ENCODE measurements around the gene RERE. TPM values are rescaled to one million over a fixed set of nuclear protein-coding genes. Genes with fewer than 3 reads are reported as not detected.

Gene RERE
- total and polyA plus RNA-seq, 2 experiments from 2014 or later = 148 to 170 TPM

- Histone ChIP-seq H3K4me2 (no peak overlapping the region), H3K36me3 (ENCODE audit: insufficient read depth) (no peaks in the 10 kb centered on the region), H4K20me1 (replicated peaks; ENCODE audit: insufficient read depth) (no peaks in the 10 kb centered on the region; the same call in 1 of the 2 replicates), H3K79me2 (replicated peaks; ENCODE audit: insufficient read depth) (peaks cover 90% of the 10 kb centered on the region), H3K4me3 (no peak overlapping the region), H3K27ac (ENCODE audit: low read depth) (peak overlapping the region; percentile 18; the same call in 1 of the 2 replicates), H3K9me2 (ENCODE audit: insufficient read depth) (no peaks in the 10 kb centered on the region), H2AFZ (no peak overlapping the region), H3K27me3 (ENCODE audit: insufficient read depth) (no peaks in the 10 kb centered on the region), H3F3A (replicated peaks; ENCODE audit: low read depth) (no peaks in the 10 kb centered on the region), H3K4me1 (ENCODE audit: insufficient read depth) (peaks cover 42% of the 10 kb centered on the region)
- TF ChIP-seq ZNF331 (CRISPR knock-in tag; IDR thresholded peaks at IDR 0.05; ENCODE audit: low read depth) = no peak
- no peak for TF ChIP-seq CREB1 (CRISPR knock-in tag; IDR thresholded peaks at IDR 0.05; ENCODE audit: low read depth)
- no peak for TF ChIP-seq JUNB (IDR thresholded peaks at IDR 0.05; ENCODE audit: unreplicated experiment)
- TF ChIP-seq ZNF114 (CRISPR knock-in tag; IDR thresholded peaks at IDR 0.05) = no peak
- TF ChIP-seq EZH2 (IDR thresholded peaks at IDR 0.05; ENCODE audit: low read depth, unreplicated experiment) = no peak
- TF ChIP-seq, protein P1, sequence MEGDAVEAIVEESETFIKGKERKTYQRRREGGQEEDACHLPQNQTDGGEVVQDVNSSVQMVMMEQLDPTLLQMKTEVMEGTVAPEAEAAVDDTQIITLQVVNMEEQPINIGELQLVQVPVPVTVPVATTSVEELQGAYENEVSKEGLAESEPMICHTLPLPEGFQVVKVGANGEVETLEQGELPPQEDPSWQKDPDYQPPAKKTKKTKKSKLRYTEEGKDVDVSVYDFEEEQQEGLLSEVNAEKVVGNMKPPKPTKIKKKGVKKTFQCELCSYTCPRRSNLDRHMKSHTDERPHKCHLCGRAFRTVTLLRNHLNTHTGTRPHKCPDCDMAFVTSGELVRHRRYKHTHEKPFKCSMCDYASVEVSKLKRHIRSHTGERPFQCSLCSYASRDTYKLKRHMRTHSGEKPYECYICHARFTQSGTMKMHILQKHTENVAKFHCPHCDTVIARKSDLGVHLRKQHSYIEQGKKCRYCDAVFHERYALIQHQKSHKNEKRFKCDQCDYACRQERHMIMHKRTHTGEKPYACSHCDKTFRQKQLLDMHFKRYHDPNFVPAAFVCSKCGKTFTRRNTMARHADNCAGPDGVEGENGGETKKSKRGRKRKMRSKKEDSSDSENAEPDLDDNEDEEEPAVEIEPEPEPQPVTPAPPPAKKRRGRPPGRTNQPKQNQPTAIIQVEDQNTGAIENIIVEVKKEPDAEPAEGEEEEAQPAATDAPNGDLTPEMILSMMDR (conservative IDR thresholded peaks at IDR 0.05; ENCODE audit: low read depth in 2 of 2) = no peak
- no peak for TF ChIP-seq ETS1 (IDR thresholded peaks at IDR 0.05)
- no peak for TF ChIP-seq POLR2AphosphoS5 (IDR thresholded peaks at IDR 0.05; ENCODE audit: low read depth)
- TF ChIP-seq, protein P2, sequence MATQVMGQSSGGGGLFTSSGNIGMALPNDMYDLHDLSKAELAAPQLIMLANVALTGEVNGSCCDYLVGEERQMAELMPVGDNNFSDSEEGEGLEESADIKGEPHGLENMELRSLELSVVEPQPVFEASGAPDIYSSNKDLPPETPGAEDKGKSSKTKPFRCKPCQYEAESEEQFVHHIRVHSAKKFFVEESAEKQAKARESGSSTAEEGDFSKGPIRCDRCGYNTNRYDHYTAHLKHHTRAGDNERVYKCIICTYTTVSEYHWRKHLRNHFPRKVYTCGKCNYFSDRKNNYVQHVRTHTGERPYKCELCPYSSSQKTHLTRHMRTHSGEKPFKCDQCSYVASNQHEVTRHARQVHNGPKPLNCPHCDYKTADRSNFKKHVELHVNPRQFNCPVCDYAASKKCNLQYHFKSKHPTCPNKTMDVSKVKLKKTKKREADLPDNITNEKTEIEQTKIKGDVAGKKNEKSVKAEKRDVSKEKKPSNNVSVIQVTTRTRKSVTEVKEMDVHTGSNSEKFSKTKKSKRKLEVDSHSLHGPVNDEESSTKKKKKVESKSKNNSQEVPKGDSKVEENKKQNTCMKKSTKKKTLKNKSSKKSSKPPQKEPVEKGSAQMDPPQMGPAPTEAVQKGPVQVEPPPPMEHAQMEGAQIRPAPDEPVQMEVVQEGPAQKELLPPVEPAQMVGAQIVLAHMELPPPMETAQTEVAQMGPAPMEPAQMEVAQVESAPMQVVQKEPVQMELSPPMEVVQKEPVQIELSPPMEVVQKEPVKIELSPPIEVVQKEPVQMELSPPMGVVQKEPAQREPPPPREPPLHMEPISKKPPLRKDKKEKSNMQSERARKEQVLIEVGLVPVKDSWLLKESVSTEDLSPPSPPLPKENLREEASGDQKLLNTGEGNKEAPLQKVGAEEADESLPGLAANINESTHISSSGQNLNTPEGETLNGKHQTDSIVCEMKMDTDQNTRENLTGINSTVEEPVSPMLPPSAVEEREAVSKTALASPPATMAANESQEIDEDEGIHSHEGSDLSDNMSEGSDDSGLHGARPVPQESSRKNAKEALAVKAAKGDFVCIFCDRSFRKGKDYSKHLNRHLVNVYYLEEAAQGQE (IDR thresholded peaks at IDR 0.05; ENCODE audit: unreplicated experiment) = no peak
- peaks cover 5% of the 10 kb centered on the region for H3K27me3 Mint-ChIP-seq (ENCODE audit: insufficient read depth, low read depth, poor library complexity)
- DNase-seq (ENCODE audit: low spot score) = peak; percentile 47
- H3K27ac Mint-ChIP-seq = 0 out of 2 replicates have a peak overlapping the region, but pooled peaks have one; percentile 20
- peaks cover 4% of the 10 kb centered on the region; the same call in 1 of the 3 replicates for H3K36me3 Mint-ChIP-seq (ENCODE audit: low read depth)
- peaks cover 55% of the 10 kb centered on the region for H3K4me1 Mint-ChIP-seq
- no peaks in the 10 kb centered on the region for H3K9me3 Mint-ChIP-seq
- ATAC-seq = no peak
- H3K4me3 Mint-ChIP-seq = no peak overlapping the region
These were observed 110.4 kb downstream of the RERE start for GRCh38 chr1:8706995-8707396.

DNA sequence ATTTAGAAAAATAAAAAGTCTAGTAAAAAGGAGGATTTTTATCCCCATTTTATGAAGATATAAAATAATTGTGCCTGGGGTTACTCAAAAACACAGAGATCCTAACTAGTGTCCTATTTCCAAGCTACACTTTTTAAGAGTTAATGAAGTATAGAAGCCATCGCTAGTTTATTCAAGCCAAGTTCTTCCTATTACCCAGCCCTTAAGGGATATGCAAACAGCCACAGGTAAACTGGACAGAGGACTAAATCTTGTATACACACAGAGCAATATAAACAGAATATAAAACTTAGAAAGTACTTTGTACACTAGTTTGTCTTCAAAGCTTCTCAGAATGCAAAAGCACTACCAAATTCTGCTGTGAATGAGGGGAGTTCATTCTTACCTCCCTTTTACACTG is 111.1 kb downstream of the RERE start:
- Histone ChIP-seq H3K79me2 (replicated peaks; ENCODE audit: insufficient read depth) (peaks cover 90% of the 10 kb centered on the region), H3K27ac (ENCODE audit: low read depth) (no peak overlapping the region), H4K20me1 (replicated peaks; ENCODE audit: insufficient read depth) (no peaks in the 10 kb centered on the region; the same call in 1 of the 2 replicates), H3F3A (replicated peaks; ENCODE audit: low read depth) (no peaks in the 10 kb centered on the region), H2AFZ (no peak overlapping the region), H3K4me1 (ENCODE audit: insufficient read depth) (peaks cover 35% of the 10 kb centered on the region), H3K27me3 (ENCODE audit: insufficient read depth) (no peaks in the 10 kb centered on the region), H3K4me3 (no peak overlapping the region), H3K4me2 (no peak overlapping the region), H3K36me3 (ENCODE audit: insufficient read depth) (no peaks in the 10 kb centered on the region), H3K9me2 (ENCODE audit: insufficient read depth) (no peaks in the 10 kb centered on the region)
- H3K4me1 Mint-ChIP-seq = peaks cover 51% of the 10 kb centered on the region
- H3K4me3 Mint-ChIP-seq = no peak overlapping the region
- H3K27me3 Mint-ChIP-seq (ENCODE audit: insufficient read depth, low read depth, poor library complexity) = peaks cover 8% of the 10 kb centered on the region
- H3K9me3 Mint-ChIP-seq = no peaks in the 10 kb centered on the region
- no peak overlapping the region for H3K27ac Mint-ChIP-seq
- ATAC-seq = no peak
- DNase-seq (ENCODE audit: low spot score) = no peak
- peaks cover 4% of the 10 kb centered on the region; the same call in 1 of the 3 replicates for H3K36me3 Mint-ChIP-seq (ENCODE audit: low read depth)
- no peak for TF ChIP-seq CREB1 (CRISPR knock-in tag; IDR thresholded peaks at IDR 0.05; ENCODE audit: low read depth)
- no peak for TF ChIP-seq JUNB (IDR thresholded peaks at IDR 0.05; ENCODE audit: unreplicated experiment)
- no peak for TF ChIP-seq ETS1 (IDR thresholded peaks at IDR 0.05)
- TF ChIP-seq, protein P1 (conservative IDR thresholded peaks at IDR 0.05; ENCODE audit: low read depth in 2 of 2) = no peak
- TF ChIP-seq STAT1 (IDR thresholded peaks at IDR 0.05; ENCODE audit: unreplicated experiment) = no peak
